Progenitor cell of endocrine pancreas (in vitro differentiated cells): ENCODE measurements around the gene ATXN1. TPM values are rescaled to one million over a fixed set of nuclear protein-coding genes. Genes with fewer than 3 reads are reported as not detected.

Source experiments
- DNase-seq: peaks from one replicate; pipeline ENCODE4 v3.0.0; 2021; ENCODE audit warnings: low spot score; ENCODE audit not compliant: unreplicated experiment
- H3K27ac Mint-ChIP-seq: 2 replicates; pipeline ENCODE4 v1.8.0; 2021; ENCODE audit warnings: mild to moderate bottlenecking, moderate library complexity, mixed read lengths
- H3K27me3 Mint-ChIP-seq: 2 replicates; pipeline ENCODE4 v1.8.0; 2021; ENCODE audit warnings: mixed read lengths
- H3K36me3 Mint-ChIP-seq: 2 replicates; pipeline ENCODE4 v1.8.0; 2022; ENCODE audit warnings: mixed read lengths; ENCODE audit not compliant: insufficient read depth
- H3K4me1 Mint-ChIP-seq: 2 replicates; pipeline ENCODE4 v1.8.0; 2021; ENCODE audit warnings: low read depth, mixed read lengths
- H3K4me3 Mint-ChIP-seq: 2 replicates; pipeline ENCODE4 v1.8.0; 2021; ENCODE audit warnings: low read depth, mild to moderate bottlenecking, moderate library complexity, mixed read lengths
- H3K9me3 Mint-ChIP-seq: 2 replicates; pipeline ENCODE4 v1.8.0; 2021; ENCODE audit warnings: low read depth, mixed read lengths
- total RNA-seq: library from RNA; stranded (reverse); gene quantifications from 2 replicates; pipeline ENCODE4 v1.2.1, GENCODE V29; 2021
- TF ChIP-seq, protein P1 (sequence below): fragments of 200-600 bp; sonication (generic); IDR thresholded peaks from one replicate; pipeline ENCODE4 v1.5.0; 2021; ENCODE audit warnings: antibody characterized with exemption, mild to moderate bottlenecking; ENCODE audit not compliant: unreplicated experiment

Gene ATXN1
- total RNA-seq, 1 donor from 2014 or later, result 35.8 TPM

DNA sequence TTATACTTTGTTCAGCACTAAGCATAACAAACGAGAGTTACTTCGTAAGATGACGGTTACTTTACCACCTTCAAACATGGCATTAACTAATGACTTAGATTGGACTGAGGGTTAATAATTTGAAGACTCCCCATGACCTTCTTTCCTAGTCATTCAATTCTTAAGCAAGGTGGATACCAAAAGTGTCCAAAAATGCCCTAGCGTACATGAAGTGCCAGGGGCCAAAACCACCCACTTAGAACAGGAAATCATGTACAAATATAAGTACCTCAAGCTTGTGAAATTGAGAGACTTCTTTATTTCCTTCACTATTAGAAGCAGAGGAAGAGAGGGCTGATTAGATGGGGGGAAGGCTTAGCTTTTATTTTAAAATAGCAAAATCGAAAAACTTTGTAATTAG is 166.4 kb downstream of the ATXN1 start:
- DNase-seq, result no peak
- Mint-ChIP-seq H3K36me3 (peaks cover 4% of the 10 kb centered on the region), H3K4me1 (peaks cover 9% of the 10 kb centered on the region), H3K9me3 (peaks cover 3% of the 10 kb centered on the region), H3K4me3 (no peak overlapping the region), H3K27me3 (no peaks in the 10 kb centered on the region), H3K27ac (no peak overlapping the region)
- TF ChIP-seq, protein P1, sequence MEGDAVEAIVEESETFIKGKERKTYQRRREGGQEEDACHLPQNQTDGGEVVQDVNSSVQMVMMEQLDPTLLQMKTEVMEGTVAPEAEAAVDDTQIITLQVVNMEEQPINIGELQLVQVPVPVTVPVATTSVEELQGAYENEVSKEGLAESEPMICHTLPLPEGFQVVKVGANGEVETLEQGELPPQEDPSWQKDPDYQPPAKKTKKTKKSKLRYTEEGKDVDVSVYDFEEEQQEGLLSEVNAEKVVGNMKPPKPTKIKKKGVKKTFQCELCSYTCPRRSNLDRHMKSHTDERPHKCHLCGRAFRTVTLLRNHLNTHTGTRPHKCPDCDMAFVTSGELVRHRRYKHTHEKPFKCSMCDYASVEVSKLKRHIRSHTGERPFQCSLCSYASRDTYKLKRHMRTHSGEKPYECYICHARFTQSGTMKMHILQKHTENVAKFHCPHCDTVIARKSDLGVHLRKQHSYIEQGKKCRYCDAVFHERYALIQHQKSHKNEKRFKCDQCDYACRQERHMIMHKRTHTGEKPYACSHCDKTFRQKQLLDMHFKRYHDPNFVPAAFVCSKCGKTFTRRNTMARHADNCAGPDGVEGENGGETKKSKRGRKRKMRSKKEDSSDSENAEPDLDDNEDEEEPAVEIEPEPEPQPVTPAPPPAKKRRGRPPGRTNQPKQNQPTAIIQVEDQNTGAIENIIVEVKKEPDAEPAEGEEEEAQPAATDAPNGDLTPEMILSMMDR, result no peak

DNA sequence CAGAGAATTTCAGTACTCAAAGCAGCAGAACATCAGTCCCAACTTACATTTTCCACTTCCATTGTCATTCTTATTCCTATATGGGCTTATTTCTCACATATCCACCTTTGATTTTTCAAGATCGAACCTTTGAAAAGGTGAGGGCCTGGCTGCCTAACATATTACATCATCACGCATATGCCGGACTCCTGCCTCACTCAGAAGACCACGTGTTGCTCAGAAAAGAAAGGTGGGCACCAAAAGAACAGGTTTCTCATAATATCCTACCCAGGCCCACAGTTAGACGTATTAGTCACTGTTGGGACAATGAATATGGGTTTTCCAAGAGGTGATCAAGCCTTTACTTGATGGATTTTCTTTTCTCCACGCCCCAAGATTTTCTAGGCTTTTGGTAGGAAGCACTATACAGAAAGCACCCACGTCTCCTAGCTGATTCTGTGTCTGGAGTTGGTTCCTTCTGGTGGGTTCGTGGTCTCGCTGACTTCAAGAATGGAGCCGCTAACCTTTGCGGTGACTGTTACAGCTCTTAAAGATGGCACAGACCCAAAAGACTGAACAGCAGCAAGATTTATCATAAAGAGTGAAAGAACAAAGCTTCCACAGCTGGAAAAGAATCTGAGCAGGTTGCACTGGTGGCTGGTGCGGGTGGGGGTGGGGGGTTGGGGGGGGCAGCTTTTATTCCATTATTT is 168.9 kb downstream of the ATXN1 start:
- Mint-ChIP-seq H3K9me3 (peaks cover 3% of the 10 kb centered on the region), H3K36me3 (peaks cover 2% of the 10 kb centered on the region)
- TF ChIP-seq, protein P1, result no peak

DNA sequence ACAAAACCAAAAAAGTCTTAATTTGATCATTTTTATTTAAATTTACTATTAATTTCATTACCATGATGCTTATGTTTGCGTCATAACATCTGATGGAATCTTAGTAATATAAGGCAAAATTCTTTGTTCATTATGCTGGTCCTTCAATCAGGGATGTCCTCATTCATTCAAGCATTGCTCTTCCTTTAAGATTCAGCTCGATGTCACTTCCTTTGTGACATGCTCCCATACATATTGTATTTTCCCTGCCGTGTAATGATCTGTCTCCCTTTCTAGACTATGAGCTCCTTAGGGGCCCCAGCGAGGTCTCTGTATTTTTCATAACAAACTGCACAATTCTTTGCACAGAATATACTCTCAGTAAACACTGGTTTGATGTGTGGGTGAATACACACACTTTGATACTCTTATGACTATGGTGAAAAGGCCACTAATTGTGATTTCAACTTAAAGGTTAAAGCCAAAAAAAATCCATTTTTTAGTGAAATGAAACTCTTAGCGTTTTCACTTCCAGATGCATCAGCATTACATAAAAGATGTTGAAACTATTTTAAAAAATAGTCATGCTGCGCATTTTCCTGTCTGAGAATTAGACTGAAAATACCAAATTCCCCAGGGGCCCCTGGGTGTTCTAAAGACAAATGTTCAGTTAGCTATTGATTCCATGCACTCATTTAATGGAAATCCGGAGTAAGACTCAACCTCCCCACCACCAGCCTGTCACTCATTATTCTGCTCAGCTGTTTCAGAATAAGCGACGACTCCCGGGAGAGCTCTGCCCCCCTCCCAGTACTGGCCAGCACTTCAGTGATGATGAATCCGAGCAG is 169.7 kb downstream of the ATXN1 start:
- no peak overlapping the region for H3K4me3 Mint-ChIP-seq
- H3K27ac Mint-ChIP-seq, result no peak overlapping the region
- H3K9me3 Mint-ChIP-seq, result peaks cover 3% of the 10 kb centered on the region
- H3K27me3 Mint-ChIP-seq, result no peaks in the 10 kb centered on the region
- H3K4me1 Mint-ChIP-seq, result peaks cover 13% of the 10 kb centered on the region
- no peak for DNase-seq
- TF ChIP-seq, protein P1, result no peak
- H3K36me3 Mint-ChIP-seq, result peaks cover 2% of the 10 kb centered on the region

More for the DNA sequence above, 168.9 kb downstream of the ATXN1 start:
- Mint-ChIP-seq H3K27ac (no peak overlapping the region), H3K4me1 (peaks cover 16% of the 10 kb centered on the region), H3K4me3 (no peak overlapping the region), H3K27me3 (no peaks in the 10 kb centered on the region)
- no peak for DNase-seq

DNA sequence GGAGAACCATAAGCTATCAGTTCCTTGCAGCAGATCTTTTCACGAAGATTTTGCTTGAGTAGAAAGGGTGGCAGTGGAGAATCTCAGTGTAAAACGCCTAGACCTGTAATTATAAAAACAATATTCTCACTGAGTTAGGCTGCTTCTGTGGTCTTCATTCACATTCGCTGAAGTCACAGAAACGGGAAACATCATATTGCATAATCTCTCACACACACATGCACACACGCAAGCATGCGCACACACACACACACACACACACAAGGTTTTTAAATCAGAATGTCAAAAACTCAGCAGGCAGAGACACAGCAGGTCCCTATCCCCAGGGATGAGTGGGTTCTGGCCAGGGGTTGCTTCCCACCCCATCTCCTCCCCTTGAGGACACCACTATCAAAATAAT is 175.5 kb downstream of the ATXN1 start:
- H3K4me3 Mint-ChIP-seq, result no peak overlapping the region
- no peak overlapping the region for H3K27ac Mint-ChIP-seq
- H3K36me3 Mint-ChIP-seq, result peaks cover 10% of the 10 kb centered on the region
- DNase-seq, result no peak
- no peaks in the 10 kb centered on the region for H3K27me3 Mint-ChIP-seq
- peaks cover 15% of the 10 kb centered on the region for H3K4me1 Mint-ChIP-seq
- H3K9me3 Mint-ChIP-seq, result no peaks in the 10 kb centered on the region
- TF ChIP-seq, protein P1, result no peak

DNA sequence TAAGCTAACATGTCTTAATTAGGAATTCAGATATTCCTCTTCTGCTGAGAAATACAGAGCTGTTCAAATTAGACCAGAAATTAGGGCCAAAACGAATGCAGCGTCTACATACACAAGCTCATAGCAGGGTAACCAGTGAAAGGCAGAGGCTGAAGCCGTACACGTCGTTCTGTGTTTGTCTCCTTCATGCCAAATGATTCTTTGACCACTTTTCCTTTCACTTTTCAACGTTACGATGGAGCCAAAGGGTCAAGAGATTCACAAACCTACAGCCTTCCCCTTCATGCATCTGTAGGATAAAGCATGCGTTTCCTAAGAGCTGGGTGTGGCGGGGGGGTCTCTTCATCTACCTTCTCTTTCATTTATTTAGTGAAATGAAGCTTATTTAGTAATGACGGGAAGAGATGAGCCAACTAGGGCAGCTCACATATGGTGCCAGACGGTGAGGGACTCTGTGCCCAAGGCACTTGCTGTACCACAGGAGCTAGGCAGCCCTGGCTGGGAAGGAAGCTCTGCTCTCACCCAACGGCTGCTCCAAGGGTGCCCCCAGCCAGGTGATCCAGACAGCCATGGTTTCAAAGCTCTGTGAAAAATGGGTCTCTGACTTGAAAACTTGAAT is 178.0 kb downstream of the ATXN1 start:
- Mint-ChIP-seq H3K36me3 (peaks cover 10% of the 10 kb centered on the region), H3K4me1 (peaks cover 9% of the 10 kb centered on the region), H3K9me3 (no peaks in the 10 kb centered on the region), H3K27me3 (no peaks in the 10 kb centered on the region), H3K4me3 (no peak overlapping the region), H3K27ac (no peak overlapping the region)
- TF ChIP-seq, protein P1, result no peak
- DNase-seq, result no peak
